HG02678 (cell line): ENCODE measurements around the gene PPCS.
"Not testable (repeated sequence)": the region's sequence is repeated elsewhere in the genome, so short reads cannot be mapped to it uniquely, and the experiment has no call there.

Source experiments
- ATAC-seq: cut with Tn5 transposase; IDR thresholded peaks from one replicate; pipeline ENCODE4 v1.9.1; 2021; ENCODE audit warnings: mild to moderate bottlenecking, moderate library complexity; ENCODE audit not compliant: unreplicated experiment

Gene PPCS

DNA sequence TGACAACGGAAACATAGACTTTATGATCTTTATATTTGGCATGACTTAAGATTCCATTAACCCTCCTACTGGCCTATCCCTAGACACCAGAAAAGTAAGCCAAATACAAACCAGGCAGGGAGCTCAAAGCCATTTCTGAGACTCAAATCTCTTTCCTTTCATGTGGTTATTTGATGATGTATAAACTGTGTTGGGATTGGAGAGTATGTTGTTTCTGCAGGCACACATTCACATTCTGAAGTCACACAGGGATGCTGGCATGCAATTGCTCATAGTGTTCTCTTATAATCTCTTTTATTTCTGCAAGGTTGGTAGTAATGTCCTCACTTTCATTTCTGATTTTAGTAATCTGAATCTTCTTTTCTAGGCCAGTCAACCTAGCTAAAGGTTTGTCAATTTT lies 6.3 kb upstream of the PPCS start:
- no peak for ATAC-seq

DNA sequence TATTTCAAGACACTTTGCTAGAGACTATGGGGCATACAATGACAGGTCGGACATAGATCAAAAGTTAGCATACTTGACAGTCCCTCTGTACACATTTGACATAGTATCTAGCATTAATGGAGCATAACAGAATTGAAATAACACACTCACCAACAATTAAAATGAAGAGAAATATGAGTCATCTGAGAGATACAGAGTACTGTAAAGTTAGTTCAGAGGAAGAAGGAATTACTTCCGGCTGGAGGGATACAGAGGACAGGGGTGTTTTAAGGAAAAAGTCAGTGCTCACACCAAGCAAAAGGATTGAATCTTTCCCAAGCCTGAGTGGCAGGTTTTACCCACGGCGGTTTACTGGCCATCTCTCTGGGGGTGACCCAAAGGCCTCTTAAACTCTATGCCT lies 3.0 kb upstream of the PPCS start:
- no peak for ATAC-seq

DNA sequence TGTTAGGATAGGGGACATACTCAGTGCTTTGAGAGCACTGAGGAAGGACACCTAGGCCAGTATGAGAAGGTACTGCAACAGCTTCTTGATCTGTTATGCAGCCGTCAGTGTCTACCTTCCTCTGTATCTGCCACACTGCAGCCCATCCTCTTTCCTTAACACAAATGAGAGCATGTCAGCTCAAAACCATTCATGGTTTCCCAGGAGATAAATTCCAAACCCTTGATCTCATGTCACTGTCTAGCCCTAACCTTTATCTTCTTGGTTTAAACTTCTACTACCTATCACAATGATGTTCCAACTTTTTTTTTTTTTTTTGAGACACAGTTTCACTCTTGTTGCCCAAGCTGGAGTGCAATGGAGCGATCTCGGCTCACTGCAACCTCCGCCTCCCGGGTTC lies 1.9 kb upstream of the PPCS start:
- no peak for ATAC-seq

DNA sequence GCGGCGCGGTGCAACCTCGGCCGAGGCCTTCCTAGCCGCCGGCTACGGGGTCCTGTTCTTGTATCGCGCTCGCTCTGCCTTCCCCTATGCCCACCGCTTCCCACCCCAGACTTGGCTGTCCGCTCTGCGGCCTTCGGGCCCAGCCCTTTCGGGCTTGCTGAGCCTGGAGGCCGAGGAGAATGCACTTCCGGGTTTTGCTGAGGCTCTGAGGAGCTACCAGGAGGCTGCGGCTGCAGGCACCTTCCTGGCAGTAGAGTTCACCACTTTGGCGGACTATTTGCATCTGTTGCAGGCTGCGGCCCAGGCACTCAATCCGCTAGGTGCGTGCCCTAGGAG lies 379 bp downstream of the PPCS start:
- peak; percentile 55 for ATAC-seq

DNA sequence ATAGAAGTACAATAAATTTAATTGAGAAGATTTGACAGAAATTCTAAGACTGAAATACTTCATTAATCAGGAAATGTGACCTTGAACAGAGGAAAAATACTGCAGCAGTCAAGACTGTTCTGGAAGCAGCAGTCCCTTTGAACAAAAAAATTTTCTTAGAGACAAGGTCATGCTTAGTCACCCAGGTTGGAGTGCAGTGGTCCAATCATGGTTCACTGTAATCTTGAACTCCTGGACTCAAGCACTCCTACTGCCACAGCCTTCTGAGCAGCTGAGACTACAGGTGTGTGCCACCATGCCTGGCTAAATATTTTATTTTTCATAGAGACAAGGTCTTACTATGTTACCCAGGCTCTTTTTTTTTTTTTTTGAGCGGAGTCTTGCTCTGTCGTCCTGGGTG lies 4.9 kb downstream of the PPCS start:
- no peak for ATAC-seq

DNA sequence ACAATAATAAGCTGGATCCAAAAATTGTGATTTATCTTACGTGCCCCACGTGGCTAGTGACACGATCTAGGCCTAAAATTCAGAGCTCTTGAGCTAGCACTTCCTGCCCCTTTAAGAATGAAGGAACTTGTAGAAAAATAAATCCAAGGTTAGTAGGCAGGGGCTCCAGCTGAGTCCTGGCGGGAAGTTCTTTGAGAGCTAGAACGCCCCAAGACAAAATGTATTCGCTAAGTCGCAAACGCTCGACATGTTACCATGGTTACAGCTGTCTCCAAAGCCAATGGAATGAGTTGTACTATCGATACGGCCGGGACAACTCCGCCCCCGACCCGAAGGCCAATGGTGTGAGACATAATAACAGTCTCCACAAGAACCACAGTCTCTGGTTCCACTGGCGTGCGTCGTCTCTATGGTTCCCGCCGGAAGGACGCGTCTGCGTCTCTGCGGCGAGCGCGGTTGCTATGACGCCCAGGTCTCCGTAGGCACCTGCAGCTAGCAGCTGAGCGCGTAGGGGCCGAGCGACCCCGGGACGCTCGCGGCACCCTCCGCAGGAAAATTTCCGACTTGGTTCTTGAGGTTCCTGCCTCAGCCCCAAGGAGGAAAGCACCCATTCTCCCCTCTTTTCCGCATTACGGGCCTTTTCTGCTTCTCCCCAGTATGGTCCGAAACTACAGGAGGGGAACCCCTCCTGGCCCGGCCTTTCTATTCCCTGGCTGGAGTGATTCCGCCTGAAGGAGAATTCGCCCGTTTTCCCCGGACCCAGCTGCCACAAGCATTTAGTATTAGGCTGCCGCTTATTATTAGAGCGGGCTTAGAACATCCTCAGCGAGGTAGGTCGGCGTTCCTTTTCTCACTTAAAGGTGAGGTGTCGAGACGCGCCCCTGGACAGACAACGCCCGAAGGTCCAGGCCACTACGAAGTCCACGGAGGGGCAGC lies 6.8 kb downstream of the PPCS start, which contains the start of gene CCDC30:
Gene CCDC30 (plus strand): TSS at position 459 of the 936 bp plus-strand sequence. CDS start 17,266 bp downstream, outside the sequence.
- ATAC-seq: peak; percentile 99

DNA sequence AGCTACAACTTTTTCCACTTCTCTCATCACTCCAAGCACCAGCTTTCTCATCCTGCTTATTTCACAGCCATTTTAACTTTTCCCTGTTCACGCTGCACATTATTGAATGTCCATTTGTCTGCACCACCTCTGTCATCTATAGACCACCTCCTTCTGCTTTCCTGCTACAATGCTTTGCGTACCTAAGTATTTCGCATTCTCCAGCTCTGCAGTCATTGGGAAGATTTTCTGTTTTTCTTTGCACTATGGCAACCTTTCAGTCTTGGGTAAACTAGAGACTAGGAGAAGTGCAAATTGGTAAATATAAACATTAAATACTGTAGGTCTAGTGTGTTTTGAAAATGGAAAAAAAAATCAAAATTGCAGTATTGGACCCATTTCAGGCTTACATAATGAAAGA lies 7.6 kb downstream of the PPCS start:
- ATAC-seq: no peak

DNA sequence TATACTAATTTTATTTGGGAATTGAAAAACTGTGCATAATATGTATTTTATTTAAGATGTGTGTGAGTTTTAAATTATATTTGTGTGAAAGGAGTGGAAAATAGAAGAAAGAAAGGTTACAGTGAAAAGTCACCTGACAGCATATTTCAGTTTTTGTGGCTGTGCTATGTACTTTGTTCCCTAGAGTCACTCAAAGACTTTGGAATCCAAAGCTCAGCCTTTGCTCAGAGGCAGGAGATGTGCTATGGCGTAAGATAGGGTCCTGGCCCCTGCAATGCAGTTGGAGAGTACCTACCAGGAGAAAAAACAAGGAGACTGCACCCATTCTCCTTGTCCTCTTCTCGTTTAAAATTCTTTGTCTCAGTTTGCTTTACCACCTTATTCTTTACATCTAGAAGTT lies 9.7 kb downstream of the PPCS start:
- no peak for ATAC-seq

DNA sequence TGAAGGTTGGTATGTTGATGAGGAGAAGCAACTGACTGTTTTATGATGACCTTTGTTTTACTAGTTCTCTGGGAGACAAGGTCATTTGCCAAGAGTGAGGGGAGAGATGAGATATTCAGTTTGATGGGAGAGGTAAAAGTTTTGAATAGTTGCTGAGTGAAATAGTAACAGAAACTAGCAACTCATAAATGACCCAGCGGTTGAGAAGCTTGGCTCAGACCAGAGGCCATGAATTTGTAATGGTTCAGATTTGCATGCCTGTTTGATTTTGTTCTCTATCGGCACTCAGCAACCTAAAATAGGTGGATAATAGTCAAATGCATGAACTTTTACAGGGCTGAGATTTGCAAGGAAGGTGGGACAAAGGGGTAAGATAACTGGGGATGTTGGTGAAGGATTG lies 13.4 kb downstream of the PPCS start:
- no peak for ATAC-seq

DNA sequence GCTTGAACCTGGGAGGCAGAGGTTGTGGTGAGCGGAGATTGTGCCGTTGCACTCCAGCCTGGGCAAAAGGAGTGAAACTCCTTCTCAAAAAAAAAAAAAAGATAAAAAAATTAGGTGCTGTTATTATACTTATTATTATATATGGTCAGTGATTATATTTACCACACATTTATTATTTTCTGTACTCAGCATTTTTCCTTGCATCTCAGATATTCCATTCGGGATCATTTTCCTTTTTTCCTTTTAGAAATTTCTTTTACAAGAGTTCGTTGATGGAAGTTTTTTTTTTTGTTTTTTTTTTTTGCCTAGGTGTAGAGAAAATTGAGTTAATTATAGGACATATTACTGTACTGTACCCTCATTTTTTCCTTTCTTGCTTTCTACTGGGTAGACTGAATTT lies 20.3 kb downstream of the PPCS start:
- no peak for ATAC-seq

DNA sequence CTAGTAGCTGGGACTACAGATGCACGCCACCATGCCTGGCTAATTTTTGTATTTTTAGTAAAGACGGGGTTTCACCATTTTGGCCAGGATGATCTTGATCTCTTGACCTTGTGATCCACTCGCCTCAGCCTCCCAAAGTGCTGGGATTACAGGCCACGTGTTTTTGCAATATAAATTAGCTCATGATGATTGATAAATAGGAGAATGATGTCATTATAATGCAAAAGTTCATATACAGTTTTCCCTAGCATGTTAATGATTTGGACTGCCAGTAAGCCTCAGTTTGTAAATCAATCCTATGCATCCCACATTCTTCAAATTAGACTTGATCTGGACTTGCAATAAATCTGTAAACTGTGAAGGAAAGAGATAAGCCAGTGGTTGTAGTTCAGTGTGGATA lies 21.0 kb downstream of the PPCS start:
- ATAC-seq: not testable (repeated sequence)

DNA sequence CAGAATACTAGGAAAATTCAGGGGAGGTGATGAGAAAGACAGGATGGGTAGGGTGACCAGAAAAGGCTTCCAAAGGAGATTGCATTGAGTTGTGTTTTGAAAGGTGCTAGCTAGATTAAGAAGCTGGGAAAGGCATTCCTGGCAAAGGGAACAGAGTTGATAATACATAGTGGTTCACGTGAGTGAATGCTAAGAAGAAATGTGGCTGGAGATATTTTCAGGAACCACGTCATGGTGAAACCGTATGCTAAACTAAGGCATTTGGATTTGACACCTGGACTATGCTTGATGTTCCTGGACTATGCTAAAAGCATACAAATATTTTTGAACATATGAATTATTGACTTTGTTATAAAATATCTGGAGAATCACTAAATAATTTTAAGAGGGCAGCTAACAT lies 21.4 kb downstream of the PPCS start:
- ATAC-seq: no peak

DNA sequence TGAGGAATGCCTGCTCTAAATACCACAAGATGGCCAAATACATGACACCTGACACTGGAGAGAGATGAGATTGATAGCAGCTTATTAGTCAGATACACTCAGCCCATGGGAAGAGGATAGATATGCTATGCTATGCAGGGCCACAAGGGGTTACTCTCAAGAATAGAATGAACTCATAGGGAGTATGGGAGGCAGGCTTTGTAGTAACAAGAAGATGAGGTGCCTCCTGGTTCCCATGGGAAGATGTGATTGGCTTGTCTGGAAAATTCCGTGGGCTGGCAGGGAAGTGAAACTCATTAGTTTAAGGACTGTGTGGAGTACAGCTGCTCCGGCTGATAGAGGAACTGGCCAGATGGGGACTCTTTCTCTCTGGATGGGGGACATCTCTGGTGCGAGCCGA lies 23.3 kb downstream of the PPCS start:
- no peak for ATAC-seq

DNA sequence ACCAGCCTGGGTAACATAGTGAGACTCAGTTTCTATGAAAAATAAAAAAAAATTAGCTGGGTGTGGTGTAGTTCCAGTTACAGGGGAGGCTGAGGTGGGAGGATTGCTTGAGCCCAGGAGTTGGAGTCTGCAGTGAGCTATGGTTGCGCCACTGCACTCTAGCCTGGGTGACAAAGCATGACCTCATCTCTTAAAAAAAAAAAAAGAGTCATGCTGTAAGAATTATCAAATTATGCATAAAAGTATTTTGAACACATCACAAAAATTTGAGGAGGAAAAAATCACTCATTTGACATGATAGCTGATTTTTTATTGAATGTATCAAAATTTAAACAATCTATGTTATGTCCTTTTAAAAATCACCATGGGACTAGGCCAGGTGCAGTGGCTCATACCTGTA lies 24.6 kb downstream of the PPCS start:
- ATAC-seq: no peak

DNA sequence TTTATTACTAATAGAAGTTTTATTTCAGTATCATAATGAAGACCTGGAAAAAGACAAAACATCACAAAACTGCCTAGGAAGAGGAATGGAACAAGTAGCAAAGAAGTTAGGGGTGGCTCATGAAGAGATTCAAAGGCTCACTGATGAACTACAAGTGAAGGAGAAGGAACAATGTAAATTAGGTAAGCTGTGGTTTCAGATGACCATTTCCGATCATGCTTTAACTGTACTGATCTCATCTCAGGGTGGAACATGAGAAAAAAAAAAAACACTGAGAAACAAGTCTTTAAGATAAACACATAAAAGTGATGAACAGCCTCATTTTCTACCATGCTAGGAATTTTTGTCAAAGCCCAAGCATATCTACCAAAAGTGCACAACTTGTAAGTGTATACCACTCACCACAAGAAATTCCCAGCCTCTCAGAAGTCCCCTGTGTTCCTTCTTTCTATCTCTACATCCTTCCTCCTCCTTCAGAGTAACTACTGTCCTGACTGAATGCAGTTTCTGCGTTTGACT lies 26.4 kb downstream of the PPCS start:
- ATAC-seq: no peak

DNA sequence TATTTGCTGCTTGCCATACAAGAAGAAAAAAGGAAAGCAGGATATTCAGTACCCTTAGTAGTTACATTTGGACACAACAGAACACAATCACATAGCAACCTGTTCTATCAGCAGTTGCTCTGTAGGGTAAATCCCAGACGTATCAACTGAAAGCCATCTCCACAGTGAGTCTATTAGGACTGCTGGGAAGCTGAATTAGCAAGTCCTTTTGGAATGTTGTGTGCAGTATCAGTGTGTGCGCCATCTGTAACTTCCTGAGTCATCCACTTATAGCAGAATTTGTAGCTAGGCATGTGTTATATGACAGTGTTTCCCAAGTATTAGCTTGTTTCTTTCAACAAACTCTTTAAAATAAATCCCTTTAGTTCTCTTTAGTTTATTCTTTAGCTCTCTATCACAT lies 28.0 kb downstream of the PPCS start:
- no peak for ATAC-seq

DNA sequence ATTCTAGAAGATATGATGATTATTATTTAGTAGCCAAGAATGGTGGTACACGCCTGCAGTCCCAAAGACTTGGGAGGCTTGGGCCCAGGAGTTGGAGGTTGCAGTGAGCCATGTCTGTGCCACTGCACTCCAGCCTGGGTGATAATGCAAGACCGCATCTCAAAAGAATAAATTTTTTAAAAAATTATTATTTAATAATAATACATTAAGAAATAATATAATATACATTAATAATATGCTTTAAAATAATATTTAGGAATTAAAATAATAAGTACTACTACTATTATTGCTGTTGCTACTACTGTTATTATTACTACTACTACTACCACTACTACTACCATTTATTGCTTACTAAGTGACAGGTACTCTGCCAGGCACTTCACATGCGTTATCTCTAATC lies 33.9 kb downstream of the PPCS start:
- ATAC-seq: no peak

DNA sequence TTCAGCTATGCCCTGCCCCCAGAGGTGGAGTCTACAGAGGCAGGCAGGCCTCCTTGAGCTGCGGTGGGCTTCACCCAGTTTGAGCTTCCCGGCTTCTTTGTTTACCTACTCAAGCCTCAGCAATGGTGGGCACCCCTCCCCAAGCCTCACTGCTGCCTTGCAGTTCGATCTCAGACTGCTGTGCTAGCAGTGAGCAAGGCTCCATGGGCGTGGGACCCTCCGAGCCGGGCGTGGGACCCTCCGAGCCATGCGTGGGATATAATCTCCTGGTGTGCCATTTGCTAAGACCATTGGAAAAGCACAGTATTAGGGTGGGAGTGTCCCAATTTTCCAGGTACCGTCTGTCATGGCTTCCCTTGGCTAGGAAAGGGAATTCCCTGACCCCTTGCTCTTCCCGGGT lies 45.7 kb downstream of the PPCS start:
- ATAC-seq: not testable (repeated sequence)

DNA sequence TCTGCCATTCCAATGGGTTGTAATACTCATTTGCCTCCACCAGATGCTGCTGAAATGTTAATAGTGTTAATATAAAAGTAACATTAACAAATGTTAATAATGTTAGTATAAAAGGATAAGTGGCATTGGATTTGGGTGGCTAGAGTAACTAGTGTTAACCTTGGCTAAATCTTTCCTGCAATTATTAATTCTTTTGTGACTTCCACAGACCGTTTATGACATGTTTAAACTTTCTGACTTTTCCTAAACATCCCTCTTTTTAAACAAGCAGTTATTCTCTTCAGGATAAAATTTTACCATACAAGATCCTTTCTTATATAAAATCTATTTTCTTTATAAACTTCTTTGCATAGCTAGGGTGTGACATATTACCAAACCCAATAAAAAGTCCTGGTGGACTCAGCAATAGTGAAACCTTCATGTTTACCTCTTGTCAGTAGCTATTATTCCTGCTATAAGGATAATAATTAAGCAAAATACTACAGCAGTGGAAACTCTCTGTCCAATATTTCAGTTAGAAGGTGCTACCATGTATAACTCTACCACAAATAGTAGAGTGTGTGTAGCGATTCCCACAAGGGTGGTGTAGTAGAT lies 48.3 kb downstream of the PPCS start:
- ATAC-seq: no peak

DNA sequence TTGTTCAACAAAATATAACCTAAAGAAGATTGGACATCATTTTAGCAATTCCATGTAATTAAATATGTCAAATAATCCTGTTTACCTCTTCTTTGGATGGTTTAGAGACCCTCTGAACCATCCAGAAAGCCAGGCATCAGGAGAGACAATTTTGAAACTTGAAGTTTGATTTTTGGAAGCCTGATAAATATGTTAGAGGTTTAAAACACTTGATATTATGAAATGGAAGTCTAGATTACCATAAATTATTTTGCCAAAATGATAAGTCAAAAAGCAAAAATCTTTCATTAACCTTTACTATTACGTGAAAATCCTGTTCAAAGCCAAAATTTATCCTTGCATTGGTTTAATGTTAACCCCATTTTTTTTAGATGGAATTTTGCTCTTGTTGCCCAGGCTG lies 50.2 kb downstream of the PPCS start:
- ATAC-seq: no peak
